ENCODE results near the gene ZKSCAN8. TPM values are rescaled to one million over a fixed set of nuclear protein-coding genes. Genes with fewer than 3 reads are reported as not detected.
A peak's percentile ranks its signal among the peaks of the same experiment; 100 is the strongest.

ZKSCAN8 gene
- polyA plus RNA-seq, 1 donor (not counting 4 experiments of a cell fraction or from before 2014, with no cell fraction given) = 6.4 TPM

GRCh38 chr6:28161410-28162079 lies 19.9 kb downstream of the ZKSCAN8 start:
- peak overlapping the region; percentile 51 to 83 (median 81) for H3K4me3 ChIP-seq (ENCODE audit: control insufficient read depth in 2 of 3, extremely low read depth in 1 of 3, insufficient read depth in 2 of 3, low read depth in 1 of 3, low read length in 3 of 3)
- TF ChIP-seq CTCF (optimal IDR thresholded peaks at IDR 0.05 in 1 of 3, IDR thresholded peaks at IDR 0.05 in 1 of 3, conservative IDR thresholded peaks at IDR 0.05 in 1 of 3; ENCODE audit: extremely low read depth in 1 of 3, insufficient read depth in 2 of 3, low read length in 3 of 3) (no peak), EZH2 (IDR thresholded peaks at IDR 0.05; ENCODE audit: low read length) (no peak)
- dilution Hi-C loops (cut with MboI; ENCODE audit: extremely low pct_ligation_motif_present, low sequenced_read_pairs) = no loop called here
- H3K27me3 ChIP-seq (ENCODE audit: control insufficient read depth, extremely low read depth, insufficient read depth, low read length) = no peaks in the 10 kb centered on the region
- H3K4me2 ChIP-seq (ENCODE audit: control insufficient read depth, extremely low read depth, insufficient read depth, low read depth, low read length) = peak overlapping the region; percentile 85
- no peak overlapping the region for H3K27ac ChIP-seq (ENCODE audit: control insufficient read depth, insufficient read depth, low read length)
- peaks cover 0 to 1% of the 10 kb centered on the region in 2 experiments for H3K36me3 ChIP-seq (ENCODE audit: control insufficient read depth in 2 of 2, extremely low read depth in 1 of 2, insufficient read depth in 2 of 2, low read length in 2 of 2)
- no peak for FAIRE-seq
- H2AFZ ChIP-seq (ENCODE audit: control insufficient read depth, low read length) = peak overlapping the region; percentile 96
- no peaks in the 10 kb centered on the region for H3K9me1 ChIP-seq (ENCODE audit: control insufficient read depth, extremely low read depth, insufficient read depth, low read length)
- H3K9me3 ChIP-seq (ENCODE audit: control insufficient read depth, low read depth, low read length) = no peaks in the 10 kb centered on the region
- H3K79me2 ChIP-seq (ENCODE audit: control insufficient read depth, insufficient read depth, low read length) = no peaks in the 10 kb centered on the region
- peaks cover 1% of the 10 kb centered on the region for H3K4me1 ChIP-seq (ENCODE audit: control insufficient read depth, extremely low read depth, insufficient read depth, low read length)
- H4K20me1 ChIP-seq (ENCODE audit: control insufficient read depth, extremely low read depth, insufficient read depth, low read length) = no peaks in the 10 kb centered on the region
- H3K9ac ChIP-seq (ENCODE audit: control insufficient read depth, extremely low read depth, insufficient read depth, low read length) = peak overlapping the region; percentile 57
- no peak for DNase-seq (ENCODE audit: low read depth, low spot score)

GRCh38 chr6:28165563-28165962 lies 23.9 kb downstream of the ZKSCAN8 start:
- no peak overlapping the region for H3K9ac ChIP-seq (ENCODE audit: control insufficient read depth, extremely low read depth, insufficient read depth, low read length)
- no peak for TF ChIP-seq EZH2 (IDR thresholded peaks at IDR 0.05; ENCODE audit: low read length)
- no peak for TF ChIP-seq CTCF (optimal IDR thresholded peaks at IDR 0.05 in 1 of 3, IDR thresholded peaks at IDR 0.05 in 1 of 3, conservative IDR thresholded peaks at IDR 0.05 in 1 of 3; ENCODE audit: extremely low read depth in 1 of 3, insufficient read depth in 2 of 3, low read length in 3 of 3)
- no peak overlapping the region for H2AFZ ChIP-seq (ENCODE audit: control insufficient read depth, low read length)
- dilution Hi-C loops (cut with MboI; ENCODE audit: extremely low pct_ligation_motif_present, low sequenced_read_pairs) = no loop called here
- no peaks in the 10 kb centered on the region for H3K27me3 ChIP-seq (ENCODE audit: control insufficient read depth, extremely low read depth, insufficient read depth, low read length)
- no peak overlapping the region for H3K27ac ChIP-seq (ENCODE audit: control insufficient read depth, insufficient read depth, low read length)
- no peak overlapping the region for H3K4me3 ChIP-seq (ENCODE audit: control insufficient read depth in 2 of 3, extremely low read depth in 1 of 3, insufficient read depth in 2 of 3, low read depth in 1 of 3, low read length in 3 of 3)
- no peaks in the 10 kb centered on the region for H3K79me2 ChIP-seq (ENCODE audit: control insufficient read depth, insufficient read depth, low read length)
- no peak for FAIRE-seq
- no peak for DNase-seq (ENCODE audit: low read depth, low spot score)
- peaks cover 0 to 1% of the 10 kb centered on the region in 2 experiments for H3K36me3 ChIP-seq (ENCODE audit: control insufficient read depth in 2 of 2, extremely low read depth in 1 of 2, insufficient read depth in 2 of 2, low read length in 2 of 2)
- H4K20me1 ChIP-seq (ENCODE audit: control insufficient read depth, extremely low read depth, insufficient read depth, low read length) = no peaks in the 10 kb centered on the region
- H3K4me1 ChIP-seq (ENCODE audit: control insufficient read depth, extremely low read depth, insufficient read depth, low read length) = peaks cover 5% of the 10 kb centered on the region
- no peak overlapping the region for H3K4me2 ChIP-seq (ENCODE audit: control insufficient read depth, extremely low read depth, insufficient read depth, low read depth, low read length)
- H3K9me3 ChIP-seq (ENCODE audit: control insufficient read depth, low read depth, low read length) = no peaks in the 10 kb centered on the region
- no peaks in the 10 kb centered on the region for H3K9me1 ChIP-seq (ENCODE audit: control insufficient read depth, extremely low read depth, insufficient read depth, low read length)
